ENCODE results near the gene EPC1. TPM values are rescaled to one million over a fixed set of nuclear protein-coding genes. Genes with fewer than 3 reads are reported as not detected.
"Not testable (repeated sequence)": the region's sequence is repeated elsewhere in the genome, so short reads cannot be mapped to it uniquely, and the experiment has no call there.

EPC1 gene
- total and polyA plus RNA-seq, 9 donors: 31.8 to 52.9 (median 41.1) TPM

DNA sequence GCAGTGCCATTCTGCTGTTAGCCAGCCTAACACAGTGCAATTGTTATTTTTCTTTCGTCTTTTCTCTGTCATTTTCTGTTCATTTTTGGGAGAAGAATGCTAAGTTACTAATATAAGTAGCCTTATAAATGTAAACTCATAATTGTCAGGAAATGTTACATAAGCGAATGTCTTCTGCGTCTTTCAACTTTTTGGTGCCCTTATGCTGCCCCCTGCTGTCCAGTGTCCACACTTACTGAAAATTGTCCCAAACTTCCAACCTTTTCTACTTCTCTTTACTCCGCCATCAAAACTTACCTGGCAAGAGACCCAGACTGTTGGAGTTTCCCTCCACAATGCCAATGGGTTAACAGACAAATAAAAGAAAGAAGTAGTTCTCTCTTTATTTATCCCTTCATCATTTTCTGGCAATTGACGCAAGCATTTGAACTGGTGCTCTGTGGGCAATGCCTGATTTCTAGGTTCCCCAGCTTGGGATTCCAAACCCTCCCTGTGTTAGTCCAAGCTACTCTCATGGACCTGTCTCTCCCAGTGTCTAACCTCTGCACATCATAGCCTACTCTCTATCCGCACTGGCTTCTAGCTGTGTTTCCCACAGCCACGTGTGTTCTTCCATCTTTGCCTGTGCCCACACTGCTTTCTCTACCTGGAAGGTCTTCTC is 21.0 kb upstream of the EPC1 start:
- no peak overlapping the region for H3K27ac ChIP-seq
- DNase-seq: peak; percentile 67 to 81 (median 69)
- no peaks in the 10 kb centered on the region for H3K9me3 ChIP-seq
- H3K36me3 ChIP-seq: no peaks in the 10 kb centered on the region
- H3K4me3 ChIP-seq: no peak overlapping the region
- H3K4me1 ChIP-seq (ENCODE audit: insufficient read depth): peaks cover 3% of the 10 kb centered on the region
- whole genome bisulfite sequencing, 3 donors: 32 to 40% (median 33%) methylated on average over 7 of the region's 7 CpGs
- TF ChIP-seq EP300 (IDR thresholded peaks at IDR 0.05) (no peak), POLR2A (IDR thresholded peaks at IDR 0.05) (no peak)
- TF ChIP-seq, protein P1, sequence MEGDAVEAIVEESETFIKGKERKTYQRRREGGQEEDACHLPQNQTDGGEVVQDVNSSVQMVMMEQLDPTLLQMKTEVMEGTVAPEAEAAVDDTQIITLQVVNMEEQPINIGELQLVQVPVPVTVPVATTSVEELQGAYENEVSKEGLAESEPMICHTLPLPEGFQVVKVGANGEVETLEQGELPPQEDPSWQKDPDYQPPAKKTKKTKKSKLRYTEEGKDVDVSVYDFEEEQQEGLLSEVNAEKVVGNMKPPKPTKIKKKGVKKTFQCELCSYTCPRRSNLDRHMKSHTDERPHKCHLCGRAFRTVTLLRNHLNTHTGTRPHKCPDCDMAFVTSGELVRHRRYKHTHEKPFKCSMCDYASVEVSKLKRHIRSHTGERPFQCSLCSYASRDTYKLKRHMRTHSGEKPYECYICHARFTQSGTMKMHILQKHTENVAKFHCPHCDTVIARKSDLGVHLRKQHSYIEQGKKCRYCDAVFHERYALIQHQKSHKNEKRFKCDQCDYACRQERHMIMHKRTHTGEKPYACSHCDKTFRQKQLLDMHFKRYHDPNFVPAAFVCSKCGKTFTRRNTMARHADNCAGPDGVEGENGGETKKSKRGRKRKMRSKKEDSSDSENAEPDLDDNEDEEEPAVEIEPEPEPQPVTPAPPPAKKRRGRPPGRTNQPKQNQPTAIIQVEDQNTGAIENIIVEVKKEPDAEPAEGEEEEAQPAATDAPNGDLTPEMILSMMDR (IDR thresholded peaks at IDR 0.05): peak; percentile 48 to 80 (median 80)
- H3K27me3 ChIP-seq: no peaks in the 10 kb centered on the region
- intact Hi-C loops (cut with DNase I): loop anchor here in 3 of 4 donors (5.0 to 10.0 kb wide), 3 partner anchors 111 to 183 kb away; no protein-coding TSS in a partner anchor

DNA sequence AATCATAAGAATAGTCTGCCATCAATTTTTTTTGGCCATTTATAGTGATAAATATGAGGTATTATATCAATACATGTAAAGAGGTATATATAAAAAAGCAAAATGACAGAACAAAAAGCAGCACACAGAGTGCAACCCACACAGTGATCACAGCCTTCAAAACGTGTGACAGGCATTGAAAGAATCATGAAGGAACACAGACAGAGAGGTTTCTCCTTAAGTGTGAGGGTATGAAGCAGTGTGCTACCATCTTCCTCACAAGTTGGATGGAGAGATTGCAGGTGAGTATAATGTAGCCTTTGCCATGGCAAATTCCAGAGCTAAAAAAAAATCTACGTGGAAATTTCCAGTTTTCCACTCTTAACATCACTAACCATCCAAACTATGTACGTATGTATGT is 19.6 kb upstream of the EPC1 start:
- Histone ChIP-seq H3K36me3 (no peaks in the 10 kb centered on the region), H3K4me3 (no peak overlapping the region), H3K27ac (no peak overlapping the region), H3K27me3 (no peaks in the 10 kb centered on the region), H3K9me3 (no peaks in the 10 kb centered on the region), H3K4me1 (ENCODE audit: insufficient read depth) (peaks cover 2% of the 10 kb centered on the region)
- 42 to 60% (median 58%) methylated on average over 3 of the region's 3 CpGs for WGBS, 3 donors
- DNase-seq: no peak
- TF ChIP-seq EP300 (IDR thresholded peaks at IDR 0.05): no peak
- TF ChIP-seq POLR2A (IDR thresholded peaks at IDR 0.05): no peak
- TF ChIP-seq, protein P1 (IDR thresholded peaks at IDR 0.05): no peak
- intact Hi-C loops (cut with DNase I): loop anchor here in 3 of 4 donors (5.0 to 10.0 kb wide), 3 partner anchors 109 to 182 kb away; no protein-coding TSS in a partner anchor

DNA sequence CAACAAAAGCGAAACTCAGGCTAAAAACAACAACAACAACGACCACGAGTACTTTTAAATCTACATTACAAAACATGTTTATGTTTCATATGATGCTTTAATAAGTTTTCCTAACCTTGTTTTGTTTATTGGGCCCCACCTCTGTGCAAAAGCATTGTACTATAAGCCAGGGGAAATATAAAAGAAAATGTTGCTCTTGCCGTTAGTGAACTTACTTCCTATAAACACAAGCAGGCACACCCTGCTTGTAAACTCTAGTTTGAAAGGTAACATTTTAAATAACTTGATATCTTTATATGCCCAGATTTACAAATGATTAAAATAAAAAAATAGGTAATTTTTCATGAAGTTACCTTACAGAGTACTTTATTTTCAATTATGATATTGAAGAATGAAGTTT is 19.2 kb upstream of the EPC1 start:
- intact Hi-C loops (cut with DNase I): loop anchor here in 3 of 4 donors (5.0 to 10.0 kb wide), 3 partner anchors 109 to 181 kb away; no protein-coding TSS in a partner anchor
- TF ChIP-seq, protein P1 (IDR thresholded peaks at IDR 0.05): no peak
- TF ChIP-seq POLR2A (IDR thresholded peaks at IDR 0.05) (no peak), EP300 (IDR thresholded peaks at IDR 0.05) (no peak)
- Histone ChIP-seq H3K4me1 (ENCODE audit: insufficient read depth) (peaks cover 1% of the 10 kb centered on the region), H3K27ac (no peak overlapping the region), H3K27me3 (no peaks in the 10 kb centered on the region), H3K4me3 (no peak overlapping the region), H3K9me3 (no peaks in the 10 kb centered on the region), H3K36me3 (no peaks in the 10 kb centered on the region)
- DNase-seq: no peak
- 56 to 71% (median 65%) methylated on average over 4 of the region's 4 CpGs for WGBS, 3 donors

DNA sequence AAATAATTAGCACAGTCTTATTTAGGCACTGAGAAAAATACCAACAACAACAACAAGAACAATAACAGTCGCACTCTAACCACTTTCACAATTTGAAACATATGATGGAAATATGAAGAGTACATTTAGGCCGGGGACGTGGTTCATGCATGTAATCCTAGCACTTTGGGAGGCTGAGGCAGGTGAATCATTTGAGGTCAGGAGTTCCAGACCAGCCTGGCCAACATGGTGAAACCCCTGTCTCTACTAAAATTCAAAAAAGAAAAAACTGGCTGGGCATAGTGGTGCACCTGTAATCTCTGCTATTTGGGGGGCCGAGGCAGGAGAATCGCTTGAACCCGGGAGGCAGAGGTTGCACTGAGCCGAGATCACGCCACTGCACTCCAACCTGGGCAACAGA is 18.4 kb upstream of the EPC1 start:
- intact Hi-C loops (cut with DNase I): loop anchor here in 3 of 4 donors (5.0 to 10.0 kb wide), 3 partner anchors 108 to 181 kb away; no protein-coding TSS in a partner anchor

DNA sequence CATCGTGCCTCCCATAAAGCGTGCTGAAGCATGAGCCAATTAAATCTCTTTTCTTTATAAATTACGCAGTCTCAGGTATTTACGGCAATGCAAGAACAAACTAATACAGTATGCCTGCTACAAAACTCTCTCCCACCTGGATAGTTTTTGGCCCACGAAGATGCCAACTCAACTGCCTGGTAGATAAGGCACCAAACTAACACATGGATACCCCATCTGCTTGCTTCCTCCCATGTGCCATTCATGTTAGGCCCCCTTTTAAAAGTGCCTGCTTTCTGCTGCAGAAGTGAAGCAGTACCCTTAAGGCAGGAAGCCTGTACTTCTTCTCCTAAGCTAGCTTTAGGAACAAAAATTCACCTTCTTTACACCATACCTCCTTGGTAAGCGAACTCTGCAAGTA is 15.6 kb upstream of the EPC1 start:
- intact Hi-C loops (cut with DNase I): loop anchor here in 1 of 4 donors (10.0 kb wide), 1 partner anchor 178 kb away; no protein-coding TSS in a partner anchor
- Histone ChIP-seq H3K36me3 (no peaks in the 10 kb centered on the region), H3K4me3 (no peak overlapping the region), H3K27ac (no peak overlapping the region), H3K4me1 (ENCODE audit: insufficient read depth) (peaks cover 3% of the 10 kb centered on the region), H3K27me3 (no peaks in the 10 kb centered on the region), H3K9me3 (no peaks in the 10 kb centered on the region)
- DNase-seq: no peak
- 90 to 95% (median 94%) methylated on average over 6 of the region's 6 CpGs for WGBS, 3 donors
- TF ChIP-seq EP300 (IDR thresholded peaks at IDR 0.05) (no peak), POLR2A (IDR thresholded peaks at IDR 0.05) (no peak)
- TF ChIP-seq, protein P1 (IDR thresholded peaks at IDR 0.05): no peak

More for the DNA sequence above, 18.4 kb upstream of the EPC1 start:
- not testable (repeated sequence) for H3K36me3 ChIP-seq; H3K27ac ChIP-seq; DNase-seq; H3K4me1 ChIP-seq (ENCODE audit: insufficient read depth); H3K4me3 ChIP-seq; H3K27me3 ChIP-seq; H3K9me3 ChIP-seq
- WGBS, 3 donors: 96 to 97% (median 96%) methylated on average over 7 to 8 of the region's 8 CpGs

Data from ovary (tissue), 9 donors.